ENCODE data around the gene METAP1D.

The METAP1D gene

GRCh38 chr2:172021074-172021931 is 21.6 kb downstream of the METAP1D start:
- no peak for TF ChIP-seq TAF1 (IDR thresholded peaks at IDR 0.05; ENCODE audit: borderline replicate concordance, insufficient read depth, low read length)
- TF ChIP-seq POLR2AphosphoS5 (IDR thresholded peaks at IDR 0.05; ENCODE audit: low read depth, low read length), result no peak
- no peak for TF ChIP-seq REST (IDR thresholded peaks at IDR 0.05; ENCODE audit: insufficient read depth in 1 of 2, low read depth in 2 of 2, low read length in 2 of 2)
- no peak for TF ChIP-seq SIN3A (IDR thresholded peaks at IDR 0.05; ENCODE audit: borderline replicate concordance, insufficient read depth, low read length)
- no peak for TF ChIP-seq FOXP2 (optimal IDR thresholded peaks at IDR 0.05; ENCODE audit: borderline replicate concordance, extremely low read depth, extremely low read length, insufficient read depth)

GRCh38 chr2:172021955-172022354 is 22.2 kb downstream of the METAP1D start:
- no peak for TF ChIP-seq SIN3A (IDR thresholded peaks at IDR 0.05; ENCODE audit: borderline replicate concordance, insufficient read depth, low read length)
- 0 out of 2 replicates have a peak, but pooled peaks have one; percentile 32 for TF ChIP-seq POLR2AphosphoS5 (IDR thresholded peaks at IDR 0.05; ENCODE audit: low read depth, low read length)

GRCh38 chr2:172031536-172031935 is 31.8 kb downstream of the METAP1D start:
- no peak for TF ChIP-seq SIN3A (IDR thresholded peaks at IDR 0.05; ENCODE audit: borderline replicate concordance, insufficient read depth, low read length)

GRCh38 chr2:172038121-172038520 is 38.4 kb downstream of the METAP1D start:
- no peak for TF ChIP-seq FOXP2 (optimal IDR thresholded peaks at IDR 0.05; ENCODE audit: borderline replicate concordance, extremely low read depth, extremely low read length, insufficient read depth)
- TF ChIP-seq SIN3A (IDR thresholded peaks at IDR 0.05; ENCODE audit: borderline replicate concordance, insufficient read depth, low read length), result no peak
- TF ChIP-seq POLR2AphosphoS5 (IDR thresholded peaks at IDR 0.05; ENCODE audit: low read depth, low read length), result no peak
- TF ChIP-seq REST (IDR thresholded peaks at IDR 0.05; ENCODE audit: insufficient read depth in 1 of 2, low read depth in 2 of 2, low read length in 2 of 2), result no peak
- no peak for TF ChIP-seq TAF1 (IDR thresholded peaks at IDR 0.05; ENCODE audit: borderline replicate concordance, insufficient read depth, low read length)

GRCh38 chr2:172038604-172039003 is 38.9 kb downstream of the METAP1D start:
- TF ChIP-seq SIN3A (IDR thresholded peaks at IDR 0.05; ENCODE audit: borderline replicate concordance, insufficient read depth, low read length) (no peak), REST (IDR thresholded peaks at IDR 0.05; ENCODE audit: insufficient read depth in 1 of 2, low read depth in 2 of 2, low read length in 2 of 2) (no peak), FOXP2 (optimal IDR thresholded peaks at IDR 0.05; ENCODE audit: borderline replicate concordance, extremely low read depth, extremely low read length, insufficient read depth) (no peak), TAF1 (IDR thresholded peaks at IDR 0.05; ENCODE audit: borderline replicate concordance, insufficient read depth, low read length) (no peak), POLR2AphosphoS5 (IDR thresholded peaks at IDR 0.05; ENCODE audit: low read depth, low read length) (no peak)

GRCh38 chr2:172039011-172039704 is 39.4 kb downstream of the METAP1D start:
- no peak for TF ChIP-seq TAF1 (IDR thresholded peaks at IDR 0.05; ENCODE audit: borderline replicate concordance, insufficient read depth, low read length)
- no peak for TF ChIP-seq POLR2AphosphoS5 (IDR thresholded peaks at IDR 0.05; ENCODE audit: low read depth, low read length)
- TF ChIP-seq REST (IDR thresholded peaks at IDR 0.05; ENCODE audit: insufficient read depth in 1 of 2, low read depth in 2 of 2, low read length in 2 of 2), result no peak
- no peak for TF ChIP-seq SIN3A (IDR thresholded peaks at IDR 0.05; ENCODE audit: borderline replicate concordance, insufficient read depth, low read length)
- TF ChIP-seq FOXP2 (optimal IDR thresholded peaks at IDR 0.05; ENCODE audit: borderline replicate concordance, extremely low read depth, extremely low read length, insufficient read depth), result no peak
